ENCODE results near the gene STPG4.
"Not testable (repeated sequence)": the region's sequence is repeated elsewhere in the genome, so short reads cannot be mapped to it uniquely, and the experiment has no call there.

The STPG4 gene

GRCh38 chr2:47118581-47118980 is 36.5 kb downstream of the STPG4 start:
- Mint-ChIP-seq H3K4me3 (no peak overlapping the region), H3K36me3 (ENCODE audit: low read depth) (no peaks in the 10 kb centered on the region), H3K9me3 (peaks cover 3% of the 10 kb centered on the region), H3K27me3 (ENCODE audit: low read depth, poor library complexity) (peaks cover 7% of the 10 kb centered on the region), H3K27ac (no peak overlapping the region), H3K4me1 (peaks cover 13% of the 10 kb centered on the region)
- no peak for DNase-seq
- TF ChIP-seq, protein P1, sequence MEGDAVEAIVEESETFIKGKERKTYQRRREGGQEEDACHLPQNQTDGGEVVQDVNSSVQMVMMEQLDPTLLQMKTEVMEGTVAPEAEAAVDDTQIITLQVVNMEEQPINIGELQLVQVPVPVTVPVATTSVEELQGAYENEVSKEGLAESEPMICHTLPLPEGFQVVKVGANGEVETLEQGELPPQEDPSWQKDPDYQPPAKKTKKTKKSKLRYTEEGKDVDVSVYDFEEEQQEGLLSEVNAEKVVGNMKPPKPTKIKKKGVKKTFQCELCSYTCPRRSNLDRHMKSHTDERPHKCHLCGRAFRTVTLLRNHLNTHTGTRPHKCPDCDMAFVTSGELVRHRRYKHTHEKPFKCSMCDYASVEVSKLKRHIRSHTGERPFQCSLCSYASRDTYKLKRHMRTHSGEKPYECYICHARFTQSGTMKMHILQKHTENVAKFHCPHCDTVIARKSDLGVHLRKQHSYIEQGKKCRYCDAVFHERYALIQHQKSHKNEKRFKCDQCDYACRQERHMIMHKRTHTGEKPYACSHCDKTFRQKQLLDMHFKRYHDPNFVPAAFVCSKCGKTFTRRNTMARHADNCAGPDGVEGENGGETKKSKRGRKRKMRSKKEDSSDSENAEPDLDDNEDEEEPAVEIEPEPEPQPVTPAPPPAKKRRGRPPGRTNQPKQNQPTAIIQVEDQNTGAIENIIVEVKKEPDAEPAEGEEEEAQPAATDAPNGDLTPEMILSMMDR (IDR thresholded peaks at IDR 0.05), result no peak

GRCh38 chr2:47112665-47113435 is 42.3 kb downstream of the STPG4 start:
- Mint-ChIP-seq H3K36me3 (ENCODE audit: low read depth) (no peaks in the 10 kb centered on the region), H3K27ac (no peak overlapping the region), H3K4me3 (no peak overlapping the region), H3K9me3 (peaks cover 9% of the 10 kb centered on the region), H3K4me1 (no peaks in the 10 kb centered on the region), H3K27me3 (ENCODE audit: low read depth, poor library complexity) (peaks cover 2% of the 10 kb centered on the region)
- DNase-seq, result no peak
- TF ChIP-seq, protein P1 (IDR thresholded peaks at IDR 0.05), result no peak

GRCh38 chr2:47109680-47110079 is 45.4 kb downstream of the STPG4 start:
- Mint-ChIP-seq H3K27ac (no peak overlapping the region), H3K9me3 (peaks cover 9% of the 10 kb centered on the region), H3K4me1 (no peaks in the 10 kb centered on the region), H3K36me3 (ENCODE audit: low read depth) (no peaks in the 10 kb centered on the region), H3K4me3 (no peak overlapping the region), H3K27me3 (ENCODE audit: low read depth, poor library complexity) (peaks cover 6% of the 10 kb centered on the region)
- TF ChIP-seq, protein P1 (IDR thresholded peaks at IDR 0.05), result no peak
- DNase-seq, result no peak

DNA sequence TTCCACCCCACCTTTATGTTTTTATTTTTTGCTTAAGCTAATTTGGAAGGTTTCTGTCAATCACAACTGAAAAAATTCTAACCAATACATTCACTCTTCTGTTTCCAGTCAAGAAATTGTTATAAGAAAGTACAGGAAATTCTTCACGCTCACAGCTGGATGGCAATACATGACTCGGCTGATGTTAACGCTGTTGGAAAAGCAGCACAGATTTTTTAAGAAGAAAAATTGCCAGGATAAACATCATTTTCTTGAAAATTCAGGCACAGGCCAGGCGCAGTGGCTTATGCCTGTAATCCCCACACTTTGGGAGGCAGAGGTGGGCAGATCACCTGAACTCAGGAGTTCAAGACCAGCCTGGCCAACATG is 46.1 kb downstream of the STPG4 start:
- Mint-ChIP-seq H3K36me3 (ENCODE audit: low read depth) (no peaks in the 10 kb centered on the region), H3K27me3 (ENCODE audit: low read depth, poor library complexity) (peaks cover 6% of the 10 kb centered on the region), H3K9me3 (peaks cover 9% of the 10 kb centered on the region), H3K27ac (no peak overlapping the region), H3K4me3 (no peak overlapping the region), H3K4me1 (no peaks in the 10 kb centered on the region)
- TF ChIP-seq, protein P1 (IDR thresholded peaks at IDR 0.05), result no peak
- DNase-seq, result no peak

- not testable (repeated sequence) for DNase-seq; H3K4me3 Mint-ChIP-seq; H3K36me3 Mint-ChIP-seq (ENCODE audit: low read depth); H3K4me1 Mint-ChIP-seq; H3K27ac Mint-ChIP-seq; H3K27me3 Mint-ChIP-seq (ENCODE audit: low read depth, poor library complexity); H3K9me3 Mint-ChIP-seq
Measured at GRCh38 chr2:47108267-47109006, 46.7 kb downstream of the STPG4 start.

GRCh38 chr2:47107201-47107600 is 47.9 kb downstream of the STPG4 start:
- H3K27me3 Mint-ChIP-seq (ENCODE audit: low read depth, poor library complexity); DNase-seq; H3K27ac Mint-ChIP-seq; H3K4me3 Mint-ChIP-seq; H3K36me3 Mint-ChIP-seq (ENCODE audit: low read depth); H3K4me1 Mint-ChIP-seq: not testable (repeated sequence)
- H3K9me3 Mint-ChIP-seq, result peaks cover 13% of the 10 kb centered on the region

DNA sequence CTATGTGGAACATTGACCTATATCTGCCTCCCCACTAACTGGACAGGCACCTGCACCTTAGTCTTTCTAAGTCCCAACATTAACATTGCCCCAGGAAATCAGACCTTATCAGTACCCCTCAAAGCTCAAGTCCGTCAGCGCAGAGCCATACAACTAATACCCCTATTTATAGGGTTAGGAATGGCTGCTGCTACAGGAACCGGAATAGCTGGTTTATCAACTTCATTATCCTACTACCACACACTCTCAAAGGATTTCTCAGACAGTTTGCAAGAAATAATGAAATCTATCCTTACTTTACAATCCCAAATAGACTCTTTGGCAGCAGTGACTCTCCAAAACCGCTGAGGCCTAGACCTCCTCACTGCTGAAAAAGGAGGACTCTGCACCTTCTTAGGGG is 48.9 kb downstream of the STPG4 start:
- Mint-ChIP-seq H3K27me3 (ENCODE audit: low read depth, poor library complexity) (peaks cover 10% of the 10 kb centered on the region), H3K9me3 (peaks cover 22% of the 10 kb centered on the region)
- not testable (repeated sequence) for H3K27ac Mint-ChIP-seq; H3K4me1 Mint-ChIP-seq; H3K4me3 Mint-ChIP-seq; DNase-seq; H3K36me3 Mint-ChIP-seq (ENCODE audit: low read depth)

DNA sequence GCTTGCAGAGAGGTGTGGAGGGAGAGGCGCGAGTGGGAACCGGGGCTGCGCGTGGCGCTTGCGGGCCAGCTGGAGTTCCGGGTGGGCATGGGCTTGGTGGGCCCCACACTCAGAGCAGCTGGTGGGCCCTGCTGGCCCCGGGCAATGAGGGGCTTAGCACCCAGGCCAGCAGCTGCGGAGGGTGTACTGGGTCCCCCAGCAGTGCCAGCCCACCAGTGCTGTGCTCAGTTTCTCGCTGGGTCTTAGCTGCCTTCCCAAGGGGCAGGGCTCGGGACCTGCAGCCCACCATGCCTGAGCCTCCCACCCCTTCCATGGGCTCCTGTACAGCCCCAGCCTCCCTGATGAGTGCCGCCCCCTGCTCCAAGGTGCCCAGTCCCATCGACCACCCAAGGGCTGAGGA is 55.4 kb downstream of the STPG4 start:
- not testable (repeated sequence) for H3K36me3 Mint-ChIP-seq (ENCODE audit: low read depth); H3K27ac Mint-ChIP-seq; H3K4me1 Mint-ChIP-seq; DNase-seq; H3K4me3 Mint-ChIP-seq
- H3K27me3 Mint-ChIP-seq (ENCODE audit: low read depth, poor library complexity), result peaks cover 13% of the 10 kb centered on the region
- H3K9me3 Mint-ChIP-seq, result peaks cover 20% of the 10 kb centered on the region
